ENCODE data around the gene POLR3K. TPM values are rescaled to one million over a fixed set of nuclear protein-coding genes. Genes with fewer than 3 reads are reported as not detected.

POLR3K gene
- total RNA-seq, 1 experiment from 2014 or later = 53.6 TPM

- Mint-ChIP-seq H3K27me3 (ENCODE audit: low read depth) (no peaks in the 10 kb centered on the region), H3K36me3 (ENCODE audit: insufficient read depth in 1 of 3, low read depth in 3 of 3) (peaks cover under 1 to 22% (median 12%) of the 10 kb centered on the region in 3 experiments; a peak in 6 of 7 replicates), H3K4me1 (peaks cover 0 to 2% of the 10 kb centered on the region in 2 experiments; a peak in 1 of 4 replicates), H3K27ac (no peak overlapping the region), H3K9me3 (no peaks in the 10 kb centered on the region; a peak in 1 of 5 replicates), H3K4me3 (no peak overlapping the region)
- Histone ChIP-seq H2BK20ac (ENCODE audit: low read depth, low read length, poor library complexity, severe bottlenecking) (no peak overlapping the region), H2BK15ac (ENCODE audit: low read depth, low read length) (no peak overlapping the region), H2AFZ (ENCODE audit: low read length) (no peak overlapping the region), H3K79me1 (ENCODE audit: insufficient read depth, low read depth, low read length, poor library complexity, severe bottlenecking) (no peaks in the 10 kb centered on the region), H3K23me2 (ENCODE audit: insufficient read length, low read depth, low read length, poor library complexity, severe bottlenecking) (no peaks in the 10 kb centered on the region), H3K14ac (ENCODE audit: insufficient read depth, low read length) (no peak overlapping the region), H4K5ac (ENCODE audit: insufficient read length, low read depth, low read length) (no peak overlapping the region), H3K23ac (ENCODE audit: insufficient read length, low read depth, low read length) (no peak overlapping the region), H3K4ac (ENCODE audit: low read depth, low read length) (no peak overlapping the region), H2AK5ac (ENCODE audit: insufficient read length, low read length) (no peak overlapping the region), H3K9ac (ENCODE audit: extremely low read depth, insufficient read length, low read length) (no peak overlapping the region), H2BK5ac (ENCODE audit: insufficient read length, low read length) (no peak overlapping the region), H4K20me1 (ENCODE audit: control insufficient read depth, insufficient read depth, insufficient read length) (no peaks in the 10 kb centered on the region), H2BK120ac (ENCODE audit: low read depth, low read length, poor library complexity, severe bottlenecking) (no peak overlapping the region), H3K79me2 (ENCODE audit: insufficient read depth, low read length) (no peaks in the 10 kb centered on the region), H3K18ac (ENCODE audit: insufficient read length, low read depth, low read length) (no peak overlapping the region), H3K27ac (ENCODE audit: insufficient read length, low read depth, low read length) (no peak overlapping the region), H3K56ac (ENCODE audit: insufficient read length, low read depth, low read length) (no peak overlapping the region), H3K4me1 (ENCODE audit: insufficient read depth, low read length) (no peaks in the 10 kb centered on the region), H4K91ac (ENCODE audit: insufficient read length, low read depth, low read length) (no peak overlapping the region), H4K8ac (replicated peaks; ENCODE audit: insufficient read length, low read depth, low read length) (no peak overlapping the region), H3K9me3 (ENCODE audit: control insufficient read depth, low read depth, low read length) (no peaks in the 10 kb centered on the region), H3K4me2 (ENCODE audit: insufficient read depth, insufficient read length, low read length) (no peak overlapping the region), H3T11ph (ENCODE audit: low read length) (no peak overlapping the region), H2BK12ac (ENCODE audit: insufficient read length, low read depth, low read length) (no peak overlapping the region), H3K27me3 (ENCODE audit: insufficient read depth, low read length) (no peaks in the 10 kb centered on the region)
- TF ChIP-seq CTCF (conservative IDR thresholded peaks at IDR 0.05) = no peak
- DNase-seq = no peak
- no CpG with 5 or more reads among the region's 5 CpGs for WGBS (ENCODE audit: extremely low coverage, insufficient read length, low lambda C conversion rate)
Observed at GRCh38 chr16:94918-95265, 41.5 kb upstream of the POLR3K start.

All from H9 (cell line).